NCI-H1436 treated with DMSO at 0.1 percent for 48 hours (cell line): ENCODE measurements around the gene FAM228B.
"Not testable (repeated sequence)": the region's sequence is repeated elsewhere in the genome, so short reads cannot be mapped to it uniquely, and the experiment has no call there.

Experiments used
- DNase-seq: peaks from one replicate; lab custom pipeline; 2025; lab: John Stamatoyannopoulos, UW

Gene FAM228B

GRCh38 chr2:24123195-24123921 is at the start of gene FAM228B, which contains the start of gene PFN4:
FAM228B (plus strand) TSS chr2:24123469; CDS start chr2:24124362, 893 bp downstream.
PFN4 (minus strand) TSS chr2:24123334; CDS start chr2:24122535, 799 bp downstream.
- no peak for DNase-seq

GRCh38 chr2:24073816-24074215 is 49.5 kb upstream of the FAM228B start:
- no peak for DNase-seq

DNA sequence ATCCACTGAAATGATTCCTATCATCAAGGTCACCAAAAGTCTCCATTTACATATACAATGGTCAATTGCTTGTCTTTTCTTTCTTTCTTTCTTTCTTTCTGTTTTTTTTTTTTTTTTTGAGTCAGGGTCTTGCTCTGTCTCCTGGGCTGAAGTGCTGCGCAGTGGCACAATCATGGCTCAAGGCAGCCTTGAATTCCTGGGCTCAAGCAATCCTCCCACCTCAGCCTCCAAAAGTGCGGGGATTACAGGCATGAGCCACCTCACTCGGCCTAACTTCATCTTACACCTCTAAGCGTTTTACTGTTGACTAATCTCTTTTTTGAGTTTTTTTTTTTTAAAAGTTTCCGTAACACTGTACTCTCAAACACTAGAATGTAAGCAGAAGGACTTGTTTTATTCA is 48.0 kb upstream of the FAM228B start:
- DNase-seq: no peak

- DNase-seq: peak; percentile 97
Measured at GRCh38 chr2:24075915-24076848, 47.1 kb upstream of the FAM228B start, which contains the start of gene SF3B6. SF3B6 (minus strand) TSS chr2:24076326; CDS start chr2:24076229, 97 bp downstream.

DNA sequence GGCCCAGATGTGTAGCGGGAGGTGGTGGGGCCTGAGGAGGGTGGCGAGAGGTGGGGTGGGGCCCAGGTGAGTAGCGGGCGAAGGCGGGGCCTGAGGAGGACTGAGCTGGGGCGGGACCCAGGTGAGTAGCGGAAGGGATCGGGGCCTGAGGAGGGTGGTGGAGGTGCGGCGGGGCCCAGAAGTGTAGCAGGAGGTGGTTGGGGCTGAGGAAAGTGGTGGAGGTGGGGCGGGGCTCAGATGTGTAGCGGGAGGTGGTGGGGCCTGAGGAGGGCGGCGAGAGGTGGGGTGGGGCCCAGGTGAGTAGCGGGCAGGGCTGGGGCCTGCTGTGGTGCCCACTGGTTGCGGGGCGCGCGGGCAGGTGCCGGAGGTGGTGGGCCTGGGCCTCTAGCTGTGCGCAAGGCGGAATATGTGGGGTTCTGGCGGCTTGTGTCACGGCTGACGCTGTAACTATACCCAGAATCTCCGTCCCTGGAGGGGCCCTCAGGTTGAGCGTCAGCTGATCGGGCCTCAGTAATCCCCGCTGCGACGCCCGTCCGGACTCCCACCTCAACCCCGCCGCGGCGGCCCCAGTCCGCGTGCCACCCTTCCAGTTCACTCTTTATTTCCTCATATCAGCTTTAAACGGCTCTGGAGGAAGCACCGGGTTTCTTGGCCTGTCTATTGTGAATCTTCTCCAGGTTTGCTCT is 46.3 kb upstream of the FAM228B start:
- no peak for DNase-seq

- no peak for DNase-seq
Measured at GRCh38 chr2:24077535-24077877, 45.8 kb upstream of the FAM228B start.

DNA sequence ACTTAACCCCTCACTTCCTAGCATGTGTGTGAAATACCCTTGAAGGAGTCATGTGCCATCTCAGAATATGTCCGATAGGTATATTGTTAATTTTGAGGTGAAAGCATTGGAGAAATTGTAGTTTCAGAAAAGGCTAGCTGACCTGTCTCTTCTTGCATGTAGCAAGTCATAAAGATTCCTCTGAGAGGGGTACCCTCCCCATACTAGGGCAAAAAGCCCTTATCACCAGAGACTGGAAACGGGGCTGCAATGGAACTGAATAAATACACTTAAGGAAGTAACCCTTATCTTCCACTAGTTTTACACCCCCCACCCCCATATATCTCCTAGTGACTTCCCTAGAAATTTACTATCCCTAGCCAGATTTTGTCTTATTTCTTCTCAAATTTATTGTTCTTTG is 45.4 kb upstream of the FAM228B start:
- DNase-seq: no peak

DNA sequence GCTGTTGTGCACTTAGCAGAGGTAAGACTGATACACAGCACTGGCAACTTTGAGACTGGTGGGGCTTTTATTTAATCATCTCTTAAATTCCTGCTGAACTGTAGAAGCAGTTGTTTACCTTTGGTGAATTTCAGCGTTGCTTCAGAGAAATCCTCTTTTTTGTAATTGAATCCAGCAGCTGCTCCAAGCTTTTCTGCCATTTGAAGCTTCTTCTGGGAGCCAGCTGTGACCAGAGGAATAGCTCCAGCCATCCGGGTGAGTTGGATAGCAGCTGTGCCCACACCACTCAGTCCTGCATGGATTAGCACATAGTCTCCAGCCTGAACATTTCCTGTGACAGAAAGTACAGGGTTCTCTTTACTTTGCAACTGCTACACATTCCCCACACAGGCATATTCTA is 42.6 kb upstream of the FAM228B start:
- DNase-seq: no peak

- DNase-seq: no peak
Measured at GRCh38 chr2:24082787-24083566, 40.3 kb upstream of the FAM228B start.

- DNase-seq: peak; percentile 22
Measured at GRCh38 chr2:24083567-24084385, 39.5 kb upstream of the FAM228B start.

GRCh38 chr2:24084386-24085199 is 38.7 kb upstream of the FAM228B start, which contains the start of gene TP53I3:
TP53I3 (minus strand) TSS chr2:24084834; CDS start chr2:24084326, 508 bp downstream.
- DNase-seq: peak; percentile 4

- no peak for DNase-seq
Measured at GRCh38 chr2:24085200-24085489, 38.1 kb upstream of the FAM228B start.

DNA sequence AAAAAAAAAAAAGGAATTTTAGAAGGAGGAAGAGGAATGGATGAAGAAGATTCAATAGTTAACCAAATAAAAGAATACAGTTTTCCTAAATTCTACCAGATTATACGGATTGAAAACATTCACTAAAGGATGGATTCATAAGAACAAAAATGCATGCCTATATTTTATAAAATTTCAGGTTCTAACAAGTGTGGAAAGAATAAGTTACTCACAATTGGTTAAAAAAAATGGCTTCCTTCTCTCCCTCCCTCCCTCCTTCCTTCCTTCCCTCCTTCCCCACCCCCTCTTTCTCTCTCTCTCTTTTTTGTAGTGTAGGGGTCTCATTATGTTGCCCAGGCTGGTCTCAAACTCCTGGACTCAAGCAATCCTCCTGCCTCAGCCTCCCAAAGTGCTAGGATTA is 37.0 kb upstream of the FAM228B start:
- no peak for DNase-seq

- no peak for DNase-seq
Measured at GRCh38 chr2:24087032-24087431, 36.2 kb upstream of the FAM228B start.

DNA sequence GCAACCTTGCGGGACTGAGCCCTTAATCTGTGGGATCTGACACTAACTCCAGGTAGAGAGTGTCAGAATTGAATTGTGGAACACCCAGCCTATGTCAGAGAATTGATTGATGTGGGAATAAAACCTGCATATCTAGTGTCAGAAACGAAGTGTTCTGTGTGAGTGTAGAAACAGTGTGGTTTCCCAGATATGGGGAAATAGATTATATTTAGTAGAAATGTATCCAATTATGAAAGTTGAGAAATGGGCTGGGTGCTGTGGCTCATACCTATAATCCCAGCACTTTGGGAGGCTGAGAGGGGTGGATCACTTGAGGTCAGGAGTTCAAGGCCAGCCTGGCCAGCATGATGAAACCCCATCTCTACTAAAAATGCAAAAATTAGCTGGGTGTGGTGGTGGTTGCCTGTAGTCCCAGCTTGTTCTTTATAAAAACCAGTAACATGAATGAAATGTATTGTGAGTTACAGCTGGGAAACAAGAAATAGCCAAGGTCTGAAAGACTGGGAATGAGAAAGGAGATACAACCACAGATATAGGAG is 34.4 kb upstream of the FAM228B start:
- no peak for DNase-seq

DNA sequence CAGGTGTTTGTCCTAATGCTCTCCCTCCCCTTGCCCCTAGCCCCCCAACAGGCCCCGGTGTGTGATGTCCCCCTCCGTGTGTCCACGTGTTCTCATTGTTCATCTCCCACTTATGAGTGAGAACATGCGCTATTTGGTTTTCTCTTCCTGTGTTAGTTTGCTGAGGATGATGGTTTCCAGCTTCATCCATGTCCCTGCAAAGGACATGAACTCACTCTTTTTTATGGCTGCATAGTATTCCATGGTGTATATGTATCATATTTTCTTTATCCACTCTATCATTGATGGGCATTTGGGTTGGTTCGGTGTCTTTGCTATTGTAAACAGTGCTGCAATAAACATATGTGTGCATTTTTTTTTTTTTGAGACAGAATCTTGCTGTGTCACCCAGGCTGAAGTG is 30.0 kb upstream of the FAM228B start:
- not testable (repeated sequence) for DNase-seq

- not testable (repeated sequence) for DNase-seq
Measured at GRCh38 chr2:24095171-24095677, 28.0 kb upstream of the FAM228B start.

GRCh38 chr2:24100732-24101131 is 22.5 kb upstream of the FAM228B start:
- DNase-seq: not testable (repeated sequence)

- DNase-seq: no peak
Measured at GRCh38 chr2:24101992-24102391, 21.3 kb upstream of the FAM228B start.
